Left ventricle myocardium superior (tissue), 1 donor: ENCODE results near the gene SLX9. TPM values are rescaled to one million over a fixed set of nuclear protein-coding genes. Genes with fewer than 3 reads are reported as not detected.
A peak's percentile ranks its signal among the peaks of the same experiment; 100 is the strongest.
"Not testable (repeated sequence)": the region's sequence is repeated elsewhere in the genome, so short reads cannot be mapped to it uniquely, and the experiment has no call there.

Source experiments
- ATAC-seq: fragments of 200-7000 bp; cut with Tn5 transposase; one replicate; pipeline ENCODE4 v1.9.1; 2020; ENCODE audit warnings: mild to moderate bottlenecking, moderate library complexity
- DNase-seq: peaks from one replicate; pipeline ENCODE4 v3.0.0-alpha.2; 2020
- intact Hi-C: fragments of 100-400 bp; cut with micrococcal nuclease; formaldehyde crosslinking; loops from one replicate; pipeline ENCODE4 v1.11.0; 2022
- total RNA-seq: library from RNA; stranded (reverse); fragmentation: NEBNext Ultra II Directional; extraction: Animal tissue kit (Norgen Biotek cat#: 25700); gene quantifications from one replicate; pipeline ENCODE4 v1.2.1, GENCODE V29; 2021
- donor health status: DM: no; HTN: yes; CAD: no; lungs with severe emphysema.

Gene SLX9
- total RNA-seq, 1 donor from 2014 or later, result 69.9 TPM

GRCh38 chr21:45018131-45019075 is 78.6 kb downstream of the SLX9 start:
- ATAC-seq (peak; percentile 54), DNase-seq (peak; percentile 56)
- intact Hi-C loops, result no loop called here

DNA sequence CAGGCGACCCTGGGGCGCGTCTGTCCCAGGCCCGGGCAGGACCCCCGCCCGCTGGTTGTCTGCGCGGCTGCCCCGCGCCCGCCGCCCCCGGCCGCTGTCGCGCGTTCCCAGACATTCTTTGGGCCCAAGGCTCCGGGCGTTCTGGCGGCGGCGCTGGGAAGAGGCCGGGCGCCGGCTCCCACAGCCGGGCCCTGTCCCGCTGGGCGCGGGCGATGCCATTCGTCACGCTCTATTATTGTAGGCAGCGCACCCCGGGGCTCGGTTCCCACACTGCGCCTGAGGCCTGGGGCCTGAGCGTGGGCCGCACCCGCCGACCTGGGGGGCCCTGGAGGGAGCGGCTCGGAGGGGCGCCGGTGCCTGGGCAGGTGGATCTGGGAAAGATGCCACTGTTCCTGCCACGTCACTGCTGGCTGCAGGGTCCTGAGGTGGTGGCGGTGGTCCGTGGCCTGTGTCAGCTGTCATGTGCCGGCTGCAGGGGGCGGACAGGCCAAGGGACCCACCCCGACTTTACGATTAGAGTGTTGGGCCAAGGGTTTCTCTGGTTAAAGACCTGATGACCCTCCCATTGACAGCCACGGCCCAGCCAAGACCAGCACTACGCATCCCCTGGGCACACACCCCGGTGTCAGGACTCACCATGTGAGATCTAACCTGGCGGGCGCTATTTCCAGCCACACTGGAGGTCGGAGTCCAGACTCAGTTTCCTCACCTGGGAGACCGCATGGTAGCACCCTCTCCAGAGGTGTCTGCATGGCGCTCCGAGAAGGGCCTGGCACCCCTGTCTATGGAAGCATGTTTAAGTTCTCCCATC is 79.5 kb downstream of the SLX9 start:
- intact Hi-C loops, result no loop called here
- ATAC-seq, result peak; percentile 67
- peak; percentile 65 for DNase-seq

DNA sequence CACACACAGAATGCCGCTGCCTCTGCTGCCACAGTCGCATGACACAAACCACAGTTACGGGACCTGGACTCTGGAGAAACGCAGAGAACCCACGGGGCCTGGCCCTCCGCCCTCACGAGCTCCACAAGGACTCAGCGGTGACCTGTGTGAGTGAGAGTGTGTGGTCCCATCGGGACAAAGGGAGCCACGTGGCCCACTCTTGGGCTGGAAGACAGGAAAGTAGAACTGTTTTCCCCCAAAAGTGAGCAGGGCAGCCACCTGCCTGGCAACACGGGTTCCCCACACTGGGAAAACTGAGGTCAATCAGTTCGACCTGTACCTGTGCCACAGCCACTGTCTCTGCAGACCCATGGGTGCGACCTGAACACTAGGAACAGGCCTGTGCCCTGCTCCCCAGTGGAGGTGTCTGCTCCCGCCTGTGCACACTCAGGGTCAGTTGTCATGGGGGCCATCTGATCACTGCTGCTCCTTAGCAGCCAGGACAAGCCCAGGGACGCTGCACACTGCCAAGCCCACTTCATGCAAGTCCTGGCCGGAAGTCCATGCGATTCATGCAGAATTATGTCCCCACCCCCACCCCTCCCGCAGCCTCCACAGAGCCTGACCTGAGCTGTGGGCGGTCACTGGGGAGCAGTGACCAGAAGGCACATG is 80.2 kb downstream of the SLX9 start:
- intact Hi-C loops, result no loop called here
- DNase-seq, result peak; percentile 23
- ATAC-seq, result no peak

DNA sequence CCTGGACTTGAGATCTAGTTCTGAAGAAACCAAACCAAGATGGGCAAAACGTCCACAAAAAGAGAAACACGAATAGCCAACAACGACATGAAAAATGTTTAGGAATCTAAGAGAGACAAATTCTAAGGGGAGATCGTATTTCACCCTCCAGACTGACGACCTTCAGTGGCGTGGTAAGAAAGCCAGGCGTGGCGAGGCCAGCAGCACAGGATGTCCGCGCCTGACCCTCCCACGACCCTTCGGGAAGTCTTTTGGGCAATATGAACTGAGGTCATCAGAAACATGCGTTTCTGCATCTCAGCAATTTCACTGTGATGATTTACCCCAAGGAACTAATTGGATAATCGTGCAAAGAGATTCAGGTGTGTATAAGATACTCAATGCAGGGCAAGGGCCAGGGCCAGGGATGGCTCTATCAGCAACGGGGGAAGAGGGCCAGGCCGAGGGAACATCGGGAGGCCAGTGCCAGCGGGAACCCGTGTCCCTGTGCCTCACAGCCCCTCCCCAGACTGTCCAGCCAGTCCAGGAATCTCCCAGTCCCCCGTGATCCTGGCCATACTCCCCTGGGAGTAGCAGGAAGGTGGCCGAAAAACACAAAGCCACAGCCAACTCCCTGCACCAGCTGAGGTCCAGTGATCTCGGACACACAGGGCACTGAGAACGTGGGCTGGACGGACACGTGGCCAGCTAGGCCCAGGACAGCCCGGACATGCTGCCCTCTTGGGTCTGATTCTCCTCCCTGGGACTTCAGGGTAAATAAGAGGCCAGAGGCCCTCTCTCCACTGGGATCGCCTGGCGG is 81.0 kb downstream of the SLX9 start:
- intact Hi-C loops, result no loop called here
- peak; percentile 26 for DNase-seq
- ATAC-seq, result no peak

DNA sequence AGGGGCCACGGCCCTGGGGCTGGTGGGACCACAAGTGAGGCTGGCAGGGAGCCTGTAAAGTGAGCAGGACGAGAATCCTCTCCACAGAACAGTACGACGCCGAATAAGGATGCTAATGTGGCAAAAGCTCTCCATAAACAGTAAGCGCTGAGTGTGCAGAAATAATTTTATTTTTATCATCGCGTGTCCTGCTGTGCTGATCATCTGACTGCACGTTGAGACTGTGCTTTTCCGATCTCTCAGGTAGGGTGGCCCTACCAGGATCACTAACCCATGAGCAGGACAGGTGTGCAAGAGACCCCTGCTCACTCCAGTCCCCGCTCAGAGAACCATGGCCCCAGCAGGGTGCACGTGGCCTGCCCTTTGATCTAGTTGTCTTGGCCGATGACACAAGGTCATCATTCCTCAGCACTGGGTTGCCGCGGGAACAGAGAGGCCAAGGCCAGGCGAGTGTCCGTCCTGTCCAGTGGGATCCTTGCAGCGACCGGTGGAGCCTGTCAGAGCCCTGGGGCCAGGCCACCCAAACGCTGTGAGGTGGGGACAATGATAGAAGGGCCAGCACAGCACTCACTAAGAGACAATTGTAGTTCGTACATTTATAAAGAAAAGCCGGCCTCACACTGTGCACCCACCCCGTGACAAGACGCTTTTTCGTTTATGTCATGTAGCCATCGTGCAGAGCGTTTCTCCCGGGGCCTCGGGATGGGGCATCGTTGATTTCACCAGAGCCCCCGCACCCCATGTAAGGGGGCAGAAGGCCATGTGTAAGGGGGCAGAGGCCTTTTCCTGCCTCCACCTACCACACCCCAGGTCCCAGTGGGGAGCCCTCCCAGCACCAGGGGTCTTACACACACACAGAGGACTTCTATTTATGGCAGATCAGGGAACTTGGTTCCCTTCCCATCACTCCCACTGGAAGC is 81.9 kb downstream of the SLX9 start:
- no peak for ATAC-seq
- intact Hi-C loops, result no loop called here
- peak; percentile 25 for DNase-seq

DNA sequence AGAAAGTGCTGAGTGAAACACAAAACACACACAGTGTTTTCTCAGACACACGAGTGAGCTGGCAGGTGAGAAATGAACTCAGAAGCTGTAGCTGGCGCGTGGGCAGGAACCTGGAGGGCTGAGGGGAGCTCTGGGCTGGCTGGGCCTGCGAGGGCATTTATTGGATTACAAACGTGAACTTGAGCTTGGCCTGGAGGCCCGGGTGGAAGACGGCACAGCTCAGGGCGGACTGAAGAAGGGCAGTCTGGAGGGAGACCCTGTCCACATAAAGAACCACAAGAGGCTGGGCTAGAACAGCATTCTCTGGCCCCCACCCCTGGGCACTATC is 82.5 kb downstream of the SLX9 start:
- DNase-seq, result no peak
- ATAC-seq, result no peak
- intact Hi-C loops, result no loop called here

DNA sequence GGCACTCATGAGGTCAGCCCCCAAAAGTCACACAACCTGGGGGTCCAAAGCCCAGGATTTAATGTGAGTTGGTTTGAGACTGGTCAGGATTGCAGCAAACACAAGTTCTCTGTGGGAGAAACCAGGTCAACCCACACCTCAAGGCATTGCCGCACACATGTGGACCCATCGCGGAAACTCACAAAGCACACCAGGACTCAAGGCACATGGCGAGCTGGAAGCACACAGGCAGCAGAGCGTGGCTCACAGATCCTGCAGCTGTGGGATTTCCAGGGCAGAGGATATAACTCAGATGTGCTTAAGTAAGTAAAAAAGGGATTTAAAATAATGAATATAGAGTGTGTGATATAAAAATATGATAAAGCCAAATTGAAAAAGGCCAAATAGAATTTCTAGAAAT is 82.9 kb downstream of the SLX9 start:
- no peak for ATAC-seq
- no peak for DNase-seq
- intact Hi-C loops, result no loop called here

- ATAC-seq, intact Hi-C loops: not testable (repeated sequence)
Observed at GRCh38 chr21:45024516-45024915, 84.7 kb downstream of the SLX9 start.

DNA sequence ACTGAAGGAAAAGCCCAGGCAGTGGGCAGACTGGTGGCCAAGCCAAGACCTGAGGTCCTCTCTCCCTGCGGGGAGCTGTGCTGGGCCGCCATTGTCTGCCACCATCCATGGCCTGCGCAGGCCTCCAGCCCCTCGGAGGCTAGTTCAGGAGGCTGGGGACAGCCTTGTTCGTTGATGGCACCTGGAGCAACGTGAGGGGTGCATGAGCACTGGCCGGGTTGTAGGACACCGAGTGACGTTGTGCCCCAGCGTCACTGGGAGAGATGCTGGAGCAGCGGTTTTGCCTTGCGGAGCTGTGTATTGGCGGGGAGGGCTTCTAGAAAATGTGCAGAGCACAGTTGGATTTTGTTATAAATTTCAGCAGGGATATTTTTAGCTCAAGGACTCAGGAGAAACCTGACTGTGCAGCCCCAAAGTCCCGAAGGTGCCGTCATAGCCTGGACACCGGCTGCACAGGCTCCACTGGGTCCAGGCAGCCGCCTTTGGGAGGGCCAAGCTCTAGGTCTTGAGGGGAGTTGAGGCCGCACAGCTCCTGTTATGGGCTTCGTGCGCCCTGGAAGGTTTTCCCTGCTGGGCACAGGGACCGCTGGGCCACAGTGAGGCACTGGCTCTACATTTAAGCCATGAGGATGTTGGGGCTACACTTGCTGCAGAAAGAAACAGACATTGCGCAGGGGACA is 86.4 kb downstream of the SLX9 start:
- intact Hi-C loops, result no loop called here
- no peak for ATAC-seq
- no peak for DNase-seq

More at GRCh38 chr21:45024516-45024915, 84.7 kb downstream of the SLX9 start:
- DNase-seq, result not testable (repeated sequence)

Other genes with a start within 250 kb of the SLX9 start
- gene KRTAP10-12, start 242.9 kb upstream of the SLX9 start, total RNA-seq, result not detected
- 2.7 TPM for gene TSPEAR, start 228.5 kb upstream of the SLX9 start, total RNA-seq
- 70.0 TPM for gene UBE2G2, start 138.2 kb upstream of the SLX9 start, total RNA-seq
- gene SUMO3, start 122.0 kb upstream of the SLX9 start, total RNA-seq, result 72.2 TPM
- 143 TPM for gene PTTG1IP, start 66.3 kb upstream of the SLX9 start, total RNA-seq
- gene ITGB2, start 19.1 kb upstream of the SLX9 start, total RNA-seq, result 26.5 TPM
- 13.6 TPM for gene ADARB1, start 134.6 kb downstream of the SLX9 start, total RNA-seq